Posterior cingulate gyrus (tissue), 11 donors: ENCODE results near the gene EIF4G1.

ENCODE experiments used
- DNase-seq, 10 donors: peaks; one replicate each; pipeline versions ENCODE4 v3.0.0 to v3.0.0-alpha.2; 2020 to 2021; ENCODE audit warnings: mixed read lengths in 3 of 10
- intact Hi-C: fragments of 100-400 bp; cut with DNase I; formaldehyde crosslinking; loops from one replicate; pipeline ENCODE4 v1.15.1; 2023

The EIF4G1 gene

DNA sequence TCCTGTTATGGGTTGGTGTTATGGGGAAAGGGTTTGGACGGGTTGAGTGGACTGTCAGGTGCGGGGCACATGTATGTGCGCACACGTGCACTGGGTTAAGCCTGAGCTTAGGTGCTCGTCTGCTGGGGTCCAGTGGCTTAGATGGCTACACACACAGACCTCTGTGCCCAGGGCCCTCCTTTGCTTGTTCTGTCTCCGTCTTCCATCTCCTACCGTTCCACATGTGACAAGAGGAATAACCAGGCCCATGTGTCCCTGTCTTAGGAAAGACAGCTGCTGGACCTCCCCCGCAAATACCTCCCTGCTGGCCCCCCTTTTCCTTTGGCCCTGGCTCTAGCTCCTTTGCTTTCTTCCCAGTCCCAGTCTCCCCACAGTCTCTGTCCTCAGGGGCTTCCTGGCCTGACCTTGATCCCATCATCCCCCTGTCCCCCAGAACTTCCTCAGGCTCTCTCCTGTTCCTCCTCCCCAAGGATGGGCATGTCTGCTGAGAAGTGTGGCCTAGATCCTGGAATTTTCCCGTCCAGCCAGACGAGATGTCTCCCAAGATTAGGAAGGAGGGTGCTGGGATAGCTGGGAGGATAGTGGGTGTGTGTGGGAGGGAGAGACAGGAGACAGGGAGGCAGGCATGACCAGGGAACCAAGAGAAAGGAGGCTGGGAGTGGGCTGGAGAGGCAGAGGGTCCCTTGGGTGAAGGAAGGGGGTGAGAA lies 64.4 kb downstream of the EIF4G1 start:
- intact Hi-C loops: loop anchor here (10.0 kb wide), 2 partner anchors 86 to 136 kb away; no protein-coding TSS in a partner anchor

DNA sequence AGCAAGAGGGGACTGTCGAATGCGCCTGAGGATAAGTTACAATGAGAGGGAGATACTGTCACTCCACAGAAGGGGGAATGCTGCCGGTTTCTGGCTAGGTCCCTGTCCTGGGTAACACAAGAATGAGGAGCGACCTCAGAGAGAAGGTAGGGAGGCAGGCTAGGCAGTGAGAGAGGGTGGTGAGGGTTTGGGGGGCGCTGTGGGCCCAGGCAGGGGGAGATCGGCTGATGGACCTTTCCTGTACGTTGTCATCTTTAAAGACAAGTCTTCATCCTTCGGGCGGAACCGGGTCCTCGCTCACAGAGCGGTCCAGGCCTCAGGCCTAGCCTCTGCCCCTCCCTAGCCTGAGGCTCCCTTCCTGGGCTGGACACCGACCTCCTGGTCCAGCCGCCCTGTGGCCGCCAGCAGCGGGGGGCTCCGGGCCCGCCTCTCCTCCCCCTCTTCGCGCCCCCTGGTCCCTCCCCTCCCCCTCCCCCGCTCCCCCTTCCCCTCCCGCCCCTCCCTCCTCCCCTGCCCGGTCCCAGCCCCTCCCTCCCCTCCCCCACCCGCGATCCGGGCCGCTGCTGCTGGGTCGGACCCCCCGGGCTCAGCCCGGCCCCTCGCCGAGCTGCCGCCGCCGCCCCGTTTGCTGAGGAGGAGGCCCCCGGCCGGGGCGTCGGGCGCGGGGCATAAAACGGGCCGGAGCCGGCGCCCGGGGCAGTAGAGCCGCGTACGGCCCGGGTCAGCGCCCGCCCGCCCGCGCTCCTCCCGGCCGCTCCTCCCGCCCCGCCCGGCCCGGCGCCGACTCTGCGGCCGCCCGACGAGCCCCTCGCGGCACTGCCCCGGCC lies 65.2 kb downstream of the EIF4G1 start, which contains the start of gene CHRD:
Gene CHRD (plus strand): TSS at position 697 of the 827 bp plus-strand sequence. CDS start 265 bp downstream, outside the sequence.
- intact Hi-C loops: loop anchor here (10.0 kb wide), 2 partner anchors 85 to 135 kb away; no protein-coding TSS in a partner anchor
- peak in 3 of 10 donors; percentile 65 to 84 (median 72) for DNase-seq

More for the DNA sequence above, 64.4 kb downstream of the EIF4G1 start:
- peak in 3 of 10 donors; percentile 59 to 71 (median 66) for DNase-seq

DNA sequence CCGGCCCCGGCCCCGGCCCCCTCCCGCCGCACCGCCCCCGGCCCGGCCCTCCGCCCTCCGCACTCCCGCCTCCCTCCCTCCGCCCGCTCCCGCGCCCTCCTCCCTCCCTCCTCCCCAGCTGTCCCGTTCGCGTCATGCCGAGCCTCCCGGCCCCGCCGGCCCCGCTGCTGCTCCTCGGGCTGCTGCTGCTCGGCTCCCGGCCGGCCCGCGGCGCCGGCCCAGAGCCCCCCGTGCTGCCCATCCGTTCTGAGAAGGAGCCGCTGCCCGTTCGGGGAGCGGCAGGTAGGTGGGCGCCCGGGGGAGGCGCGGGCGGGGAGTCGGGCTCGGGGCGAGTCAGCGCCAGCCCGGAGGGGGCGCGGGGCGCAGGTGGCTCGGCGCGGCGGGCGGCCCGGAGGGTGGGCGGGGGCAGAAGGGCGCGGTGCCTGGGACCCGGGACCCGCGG lies 65.8 kb downstream of the EIF4G1 start:
- DNase-seq: peak in 8 of 10 donors; percentile 50 to 94 (median 64)
- intact Hi-C loops: no loop called here

DNA sequence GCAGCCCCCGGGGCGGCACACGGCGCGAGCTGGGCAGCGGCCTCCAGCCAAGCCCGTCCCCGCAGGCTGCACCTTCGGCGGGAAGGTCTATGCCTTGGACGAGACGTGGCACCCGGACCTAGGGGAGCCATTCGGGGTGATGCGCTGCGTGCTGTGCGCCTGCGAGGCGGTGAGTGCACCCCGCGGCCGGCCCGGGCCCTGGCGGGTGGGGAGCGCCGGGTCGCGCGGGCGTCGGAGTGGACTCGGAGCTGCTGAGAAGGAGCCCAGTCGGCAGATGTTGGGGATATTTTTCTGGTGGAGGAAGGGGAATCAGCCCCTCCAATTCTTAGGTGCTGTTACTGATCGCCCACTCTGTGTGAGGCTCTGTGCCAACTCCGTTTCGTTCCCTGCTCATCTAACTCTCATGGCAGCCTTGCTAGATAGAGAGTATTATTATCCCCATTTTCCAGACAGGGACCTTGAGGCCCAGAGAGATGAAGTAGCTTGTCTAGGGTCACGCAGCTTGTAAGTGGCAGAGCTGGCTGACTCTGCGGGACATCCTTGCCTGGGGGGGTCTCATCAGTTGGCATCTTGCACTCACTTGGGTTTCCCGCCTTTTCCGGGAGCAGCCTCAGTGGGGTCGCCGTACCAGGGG lies 66.3 kb downstream of the EIF4G1 start:
- intact Hi-C loops: no loop called here
- peak in 2 of 10 donors; percentile 81 to 86 for DNase-seq

DNA sequence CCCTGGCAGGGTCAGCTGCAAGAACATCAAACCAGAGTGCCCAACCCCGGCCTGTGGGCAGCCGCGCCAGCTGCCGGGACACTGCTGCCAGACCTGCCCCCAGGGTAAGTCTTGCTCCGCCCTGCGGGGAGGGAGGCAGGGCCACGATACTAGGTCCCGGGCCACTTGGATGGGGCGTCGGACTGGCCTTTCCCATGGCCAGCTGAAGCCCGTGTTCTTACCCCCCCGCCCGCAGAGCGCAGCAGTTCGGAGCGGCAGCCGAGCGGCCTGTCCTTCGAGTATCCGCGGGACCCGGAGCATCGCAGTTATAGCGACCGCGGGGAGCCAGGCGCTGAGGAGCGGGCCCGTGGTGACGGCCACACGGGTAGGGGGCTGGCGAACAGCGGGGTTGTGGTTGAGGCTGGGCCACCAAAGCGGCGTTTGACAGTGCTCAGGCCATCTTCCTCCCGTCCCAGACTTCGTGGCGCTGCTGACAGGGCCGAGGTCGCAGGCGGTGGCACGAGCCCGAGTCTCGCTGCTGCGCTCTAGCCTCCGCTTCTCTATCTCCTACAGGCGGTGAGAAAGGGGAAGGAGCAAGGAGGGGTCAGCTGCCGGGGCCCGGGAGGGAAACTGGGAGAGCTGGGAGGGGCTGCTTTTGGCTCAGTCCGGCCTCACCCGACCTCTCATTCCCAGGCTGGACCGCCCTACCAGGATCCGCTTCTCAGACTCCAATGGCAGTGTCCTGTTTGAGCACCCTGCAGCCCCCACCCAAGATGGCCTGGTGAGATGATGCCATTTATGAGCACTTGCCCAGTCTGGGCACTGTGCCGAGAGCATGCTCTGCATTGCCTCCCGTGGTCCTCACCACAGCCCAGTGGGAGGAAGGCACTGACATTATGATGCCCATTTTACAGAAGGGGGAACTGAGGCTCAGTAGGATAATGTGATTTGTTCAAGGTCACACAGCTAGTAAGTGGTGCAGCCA lies 67.1 kb downstream of the EIF4G1 start:
- DNase-seq: peak in 2 of 10 donors; percentile 77 to 81
- intact Hi-C loops: no loop called here

DNA sequence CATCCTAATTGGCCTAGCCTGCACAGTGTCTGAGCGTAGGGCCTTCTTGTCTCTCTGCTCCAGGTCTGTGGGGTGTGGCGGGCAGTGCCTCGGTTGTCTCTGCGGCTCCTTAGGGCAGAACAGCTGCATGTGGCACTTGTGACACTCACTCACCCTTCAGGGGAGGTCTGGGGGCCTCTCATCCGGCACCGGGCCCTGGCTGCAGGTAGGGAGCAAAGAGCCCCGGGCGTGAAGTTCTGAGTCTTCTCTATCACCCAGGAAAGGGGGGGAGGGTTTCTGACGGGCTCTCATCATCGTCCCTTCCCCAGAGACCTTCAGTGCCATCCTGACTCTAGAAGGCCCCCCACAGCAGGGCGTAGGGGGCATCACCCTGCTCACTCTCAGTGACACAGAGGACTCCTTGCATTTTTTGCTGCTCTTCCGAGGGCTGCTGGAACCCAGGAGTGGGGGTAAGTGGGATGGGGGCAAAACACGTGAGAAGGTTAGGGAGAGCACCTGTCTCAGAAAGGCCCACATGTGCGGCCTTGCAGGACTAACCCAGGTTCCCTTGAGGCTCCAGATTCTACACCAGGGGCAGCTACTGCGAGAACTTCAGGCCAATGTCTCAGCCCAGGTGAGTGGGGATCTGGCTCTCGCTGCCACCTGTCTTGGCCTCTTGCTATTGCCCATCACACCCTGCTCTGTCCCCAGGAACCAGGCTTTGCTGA lies 68.1 kb downstream of the EIF4G1 start:
- DNase-seq: peak in 2 of 10 donors; percentile 11 to 62
- intact Hi-C loops: no loop called here

DNA sequence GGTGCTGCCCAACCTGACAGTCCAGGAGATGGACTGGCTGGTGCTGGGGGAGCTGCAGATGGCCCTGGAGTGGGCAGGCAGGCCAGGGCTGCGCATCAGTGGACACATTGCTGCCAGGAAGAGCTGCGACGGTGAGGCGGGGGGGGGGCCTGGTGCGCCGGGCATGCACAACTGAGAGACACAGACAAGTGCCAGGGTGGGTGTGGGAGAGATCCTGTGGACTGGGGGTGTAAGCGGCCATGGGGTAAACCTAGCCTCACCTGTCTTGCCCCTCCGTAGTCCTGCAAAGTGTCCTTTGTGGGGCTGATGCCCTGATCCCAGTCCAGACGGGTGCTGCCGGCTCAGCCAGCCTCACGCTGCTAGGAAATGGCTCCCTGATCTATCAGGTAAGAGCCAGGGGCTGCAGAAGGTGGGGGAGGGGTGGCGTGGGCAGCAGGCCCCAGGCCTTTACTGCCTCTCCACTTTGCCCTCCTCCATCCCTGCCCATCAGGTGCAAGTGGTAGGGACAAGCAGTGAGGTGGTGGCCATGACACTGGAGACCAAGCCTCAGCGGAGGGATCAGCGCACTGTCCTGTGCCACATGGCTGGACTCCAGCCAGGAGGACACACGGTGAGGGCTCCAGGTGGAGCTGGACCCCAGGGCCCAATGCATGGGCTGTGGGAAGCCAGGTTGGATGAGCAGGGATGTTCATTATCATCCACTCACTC lies 68.8 kb downstream of the EIF4G1 start:
- intact Hi-C loops: no loop called here
- peak in 3 of 10 donors; percentile 14 to 57 (median 50) for DNase-seq

DNA sequence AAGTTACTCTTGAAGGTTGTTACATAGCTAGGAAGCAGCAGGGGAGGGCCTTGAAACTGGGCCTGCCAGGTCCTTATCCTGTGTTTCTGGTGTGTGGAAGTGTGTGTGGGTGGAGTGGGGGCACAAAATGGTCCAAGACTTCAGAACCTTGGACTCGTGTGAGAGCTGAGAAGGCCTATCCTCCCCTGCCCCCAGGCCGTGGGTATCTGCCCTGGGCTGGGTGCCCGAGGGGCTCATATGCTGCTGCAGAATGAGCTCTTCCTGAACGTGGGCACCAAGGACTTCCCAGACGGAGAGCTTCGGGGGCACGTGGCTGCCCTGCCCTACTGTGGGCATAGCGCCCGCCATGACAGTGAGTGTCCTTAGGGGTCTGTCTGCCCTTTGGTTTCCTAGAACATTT lies 69.9 kb downstream of the EIF4G1 start:
- intact Hi-C loops: no loop called here

More for the DNA sequence above, 69.9 kb downstream of the EIF4G1 start:
- peak in 1 of 10 donors; percentile 66 for DNase-seq
